HFF-Myc (cell line): ENCODE measurements around the gene IRAK2.

Experiments
- DNase-seq: peaks from one replicate; pipeline ENCODE4 v3.0.0-alpha.2; 2011; ENCODE audit warnings: low read depth; ENCODE audit errors: extremely low read depth
- H3K4me3 ChIP-seq: replicated peaks from 2 replicates; pipeline ENCODE4 v1.5.1; 2011; ENCODE audit warnings: low read depth, mild to moderate bottlenecking, control low read depth, low read length
- CTCF ChIP-seq: IDR thresholded peaks from 2 replicates; pipeline ENCODE4 v1.5.1; 2012; ENCODE audit warnings: mild to moderate bottlenecking, low read depth, low read length, control low read depth; ENCODE audit errors: missing control alignments

Gene IRAK2

GRCh38 chr3:10180738-10181295 lies 16.1 kb downstream of the IRAK2 start:
- no peak overlapping the region for H3K4me3 ChIP-seq

GRCh38 chr3:10182950-10183349 lies 18.2 kb downstream of the IRAK2 start:
- DNase-seq: no peak
- no peak for TF ChIP-seq CTCF
- H3K4me3 ChIP-seq: no peak overlapping the region

More at GRCh38 chr3:10180738-10181295, 16.1 kb downstream of the IRAK2 start:
- no peak for TF ChIP-seq CTCF
- DNase-seq: no peak

GRCh38 chr3:10184250-10184649 lies 19.5 kb downstream of the IRAK2 start:
- no peak for TF ChIP-seq CTCF
- DNase-seq: no peak
- H3K4me3 ChIP-seq: no peak overlapping the region

- H3K4me3 ChIP-seq: no peak overlapping the region
- DNase-seq: no peak
- TF ChIP-seq CTCF: no peak
These were observed 21.4 kb downstream of the IRAK2 start for GRCh38 chr3:10185804-10186762.

- H3K4me3 ChIP-seq: no peak overlapping the region
- no peak for DNase-seq
- no peak for TF ChIP-seq CTCF
These were observed 22.7 kb downstream of the IRAK2 start for GRCh38 chr3:10187290-10187876.

- TF ChIP-seq CTCF: no peak
- DNase-seq: no peak
- no peak overlapping the region for H3K4me3 ChIP-seq
These were observed 23.2 kb downstream of the IRAK2 start for GRCh38 chr3:10187944-10188343.
